Loucy (cell line): ENCODE measurements around the gene EXD3.

Experiments
- H2AFZ ChIP-seq: fragments of 200-600 bp; sonication (generic); 2 replicates; pipeline ENCODE4 v1.6.0; 2016; ENCODE audit warnings: antibody characterized with exemption, mild to moderate bottlenecking, low read length, moderate library complexity
- H3F3A ChIP-seq: fragments of 200-600 bp; 2 replicates; pipeline ENCODE4 v1.6.0; 2016; ENCODE audit warnings: antibody characterized with exemption, low read depth, mild to moderate bottlenecking
- H3K27me3 ChIP-seq: fragments of 200-600 bp; sonication (generic); 2 replicates; pipeline ENCODE4 v1.6.1; 2014; ENCODE audit warnings: low read length, mild to moderate bottlenecking; ENCODE audit not compliant: insufficient read depth, poor library complexity, severe bottlenecking
- H3K36me3 ChIP-seq: fragments of 200-600 bp; sonication (generic); 2 replicates; pipeline ENCODE4 v1.6.1; 2016; ENCODE audit warnings: low read length; ENCODE audit not compliant: insufficient read depth
- H3K4me1 ChIP-seq: fragments of 200-600 bp; sonication (generic); 2 replicates; pipeline ENCODE4 v1.5.1; 2014; ENCODE audit warnings: low read length, mild to moderate bottlenecking; ENCODE audit not compliant: insufficient read depth, poor library complexity, severe bottlenecking
- H3K4me2 ChIP-seq: fragments of 200-600 bp; sonication (generic); 2 replicates; pipeline ENCODE4 v1.6.0; 2014; ENCODE audit warnings: antibody characterized with exemption, low read length, low read depth, mild to moderate bottlenecking; ENCODE audit not compliant: poor library complexity, severe bottlenecking
- H3K4me3 ChIP-seq: fragments of 200-600 bp; sonication (generic); 2 replicates; pipeline ENCODE4 v1.5.1; 2014; ENCODE audit warnings: low read length, mild to moderate bottlenecking, mixed read lengths; ENCODE audit not compliant: poor library complexity, severe bottlenecking
- H3K79me2 ChIP-seq: fragments of 200-600 bp; sonication (generic); 2 replicates; pipeline ENCODE4 v1.6.1; 2014; ENCODE audit warnings: low read length; ENCODE audit not compliant: insufficient read depth
- H3K9ac ChIP-seq: fragments of 200-600 bp; sonication (generic); 2 replicates; pipeline ENCODE4 v1.6.0; 2014; ENCODE audit warnings: mild to moderate bottlenecking, low read depth, low read length, moderate library complexity; ENCODE audit not compliant: poor library complexity, severe bottlenecking
- H3K9me2 ChIP-seq: fragments of 200-600 bp; sonication (generic); replicated peaks from 2 replicates; pipeline ENCODE4 v1.6.1; 2016; ENCODE audit warnings: low read depth, low read length, mixed read lengths
- H3K9me3 ChIP-seq: fragments of 200-600 bp; sonication (generic); 2 replicates; pipeline ENCODE4 v1.6.1; 2014; ENCODE audit warnings: mild to moderate bottlenecking, antibody characterized with exemption, low read length, low read depth; ENCODE audit not compliant: insufficient read depth
- H4K20me1 ChIP-seq: fragments of 200-600 bp; sonication (generic); 2 replicates; pipeline ENCODE4 v1.6.0; 2014; ENCODE audit warnings: antibody characterized with exemption, low read length, mild to moderate bottlenecking; ENCODE audit not compliant: insufficient read depth, poor library complexity, severe bottlenecking
- EZH2phosphoT487 ChIP-seq: fragments of 200-600 bp; IDR thresholded peaks from 2 replicates; pipeline ENCODE4 v1.6.1; 2018; ENCODE audit warnings: antibody characterized with exemption, mild to moderate bottlenecking, moderate library complexity, borderline replicate concordance
- TF ChIP-seq, protein P1 (sequence below): fragments of 200-600 bp; sonication (generic); conservative IDR thresholded peaks from 2 replicates; pipeline ENCODE4 v1.5.1; 2014; ENCODE audit warnings: mild to moderate bottlenecking, antibody characterized with exemption, low read length

EXD3 gene

DNA sequence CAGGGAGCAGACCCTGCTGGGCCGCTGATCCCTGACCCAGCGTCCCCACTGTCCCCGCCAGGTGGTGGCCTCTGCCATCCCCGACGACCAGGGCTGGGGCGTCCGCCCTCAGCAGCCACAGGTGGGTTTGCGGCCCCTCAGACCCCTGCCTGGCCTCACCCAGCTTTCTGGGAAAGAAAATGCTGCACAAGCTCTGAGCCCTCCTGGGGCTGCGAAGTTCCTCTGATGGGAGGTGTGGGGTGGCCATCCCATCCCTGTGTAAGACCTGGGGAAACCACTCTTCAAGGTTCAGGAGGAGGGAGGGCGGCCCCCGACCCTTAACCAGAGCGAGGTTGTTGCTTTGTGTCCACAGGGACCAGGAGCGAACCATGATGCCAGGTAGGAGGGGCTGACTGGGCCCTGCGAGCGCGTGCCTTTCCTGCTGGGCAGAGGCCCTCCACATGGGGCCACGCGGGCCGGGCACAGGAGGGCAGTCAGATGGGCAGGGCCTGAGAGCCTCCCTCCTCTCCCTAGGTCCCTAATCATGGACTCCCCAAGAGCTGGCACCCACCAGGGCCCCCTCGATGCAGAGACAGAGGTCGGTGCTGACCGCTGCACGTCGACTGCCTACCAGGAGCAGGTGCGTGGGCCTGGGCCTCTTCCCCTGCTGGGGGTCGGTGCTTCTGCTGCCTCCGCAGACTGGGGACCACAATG lies 7.9 kb upstream of the EXD3 start:
- Histone ChIP-seq H3K4me3 (no peak overlapping the region), H3K79me2 (no peaks in the 10 kb centered on the region), H4K20me1 (no peaks in the 10 kb centered on the region), H3K9ac (no peak overlapping the region), H3K4me1 (no peaks in the 10 kb centered on the region), H3F3A (no peaks in the 10 kb centered on the region), H2AFZ (no peak overlapping the region), H3K4me2 (no peak overlapping the region), H3K9me2 (no peaks in the 10 kb centered on the region), H3K36me3 (no peaks in the 10 kb centered on the region), H3K27me3 (no peaks in the 10 kb centered on the region), H3K9me3 (no peaks in the 10 kb centered on the region)
- TF ChIP-seq, protein P1, sequence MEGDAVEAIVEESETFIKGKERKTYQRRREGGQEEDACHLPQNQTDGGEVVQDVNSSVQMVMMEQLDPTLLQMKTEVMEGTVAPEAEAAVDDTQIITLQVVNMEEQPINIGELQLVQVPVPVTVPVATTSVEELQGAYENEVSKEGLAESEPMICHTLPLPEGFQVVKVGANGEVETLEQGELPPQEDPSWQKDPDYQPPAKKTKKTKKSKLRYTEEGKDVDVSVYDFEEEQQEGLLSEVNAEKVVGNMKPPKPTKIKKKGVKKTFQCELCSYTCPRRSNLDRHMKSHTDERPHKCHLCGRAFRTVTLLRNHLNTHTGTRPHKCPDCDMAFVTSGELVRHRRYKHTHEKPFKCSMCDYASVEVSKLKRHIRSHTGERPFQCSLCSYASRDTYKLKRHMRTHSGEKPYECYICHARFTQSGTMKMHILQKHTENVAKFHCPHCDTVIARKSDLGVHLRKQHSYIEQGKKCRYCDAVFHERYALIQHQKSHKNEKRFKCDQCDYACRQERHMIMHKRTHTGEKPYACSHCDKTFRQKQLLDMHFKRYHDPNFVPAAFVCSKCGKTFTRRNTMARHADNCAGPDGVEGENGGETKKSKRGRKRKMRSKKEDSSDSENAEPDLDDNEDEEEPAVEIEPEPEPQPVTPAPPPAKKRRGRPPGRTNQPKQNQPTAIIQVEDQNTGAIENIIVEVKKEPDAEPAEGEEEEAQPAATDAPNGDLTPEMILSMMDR: no peak
- TF ChIP-seq EZH2phosphoT487: no peak

DNA sequence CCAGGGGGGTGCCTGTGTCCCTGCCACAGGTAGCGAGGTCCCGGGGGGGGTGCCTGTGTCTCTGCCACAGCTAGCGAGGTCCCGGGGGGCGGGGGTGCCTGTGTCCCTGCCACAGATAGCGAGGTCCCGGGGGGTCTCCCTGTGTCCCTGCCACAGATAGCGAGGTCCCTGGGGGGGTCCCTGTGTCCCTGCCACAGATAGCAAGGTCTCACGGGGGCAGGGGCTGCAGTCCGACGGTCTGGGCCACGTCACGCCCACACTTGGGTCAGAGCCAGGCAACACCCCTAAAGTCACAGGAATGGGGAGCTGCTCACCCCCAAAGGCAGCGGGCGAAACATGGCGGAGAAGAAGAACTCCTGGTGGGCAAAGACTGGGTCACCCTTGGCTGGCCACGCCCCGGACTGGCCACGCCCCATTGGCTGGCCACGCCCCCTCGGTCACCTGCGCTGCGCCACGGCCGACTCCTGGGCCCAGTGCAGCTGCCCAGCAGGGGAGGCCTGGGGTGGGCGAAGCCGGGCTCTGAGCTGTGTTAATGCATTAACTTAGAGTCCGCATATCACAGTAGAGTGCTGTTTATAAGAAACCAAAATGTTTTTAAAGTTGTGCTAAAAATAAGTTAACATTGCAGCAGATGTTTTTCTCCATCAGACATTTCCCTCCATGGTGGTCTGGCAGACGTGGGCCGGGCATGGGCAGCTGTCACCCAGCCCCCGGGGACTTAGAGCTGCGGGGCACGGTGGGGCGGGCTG lies 7.2 kb upstream of the EXD3 start:
- Histone ChIP-seq H3K4me2 (no peak overlapping the region), H4K20me1 (no peaks in the 10 kb centered on the region), H3K9me3 (no peaks in the 10 kb centered on the region), H3K9ac (no peak overlapping the region), H3K79me2 (no peaks in the 10 kb centered on the region), H3K27me3 (no peaks in the 10 kb centered on the region), H3K4me1 (no peaks in the 10 kb centered on the region), H3K9me2 (no peaks in the 10 kb centered on the region), H3K4me3 (no peak overlapping the region), H2AFZ (no peak overlapping the region), H3F3A (no peaks in the 10 kb centered on the region), H3K36me3 (no peaks in the 10 kb centered on the region)
- TF ChIP-seq, protein P1: no peak
- no peak for TF ChIP-seq EZH2phosphoT487

DNA sequence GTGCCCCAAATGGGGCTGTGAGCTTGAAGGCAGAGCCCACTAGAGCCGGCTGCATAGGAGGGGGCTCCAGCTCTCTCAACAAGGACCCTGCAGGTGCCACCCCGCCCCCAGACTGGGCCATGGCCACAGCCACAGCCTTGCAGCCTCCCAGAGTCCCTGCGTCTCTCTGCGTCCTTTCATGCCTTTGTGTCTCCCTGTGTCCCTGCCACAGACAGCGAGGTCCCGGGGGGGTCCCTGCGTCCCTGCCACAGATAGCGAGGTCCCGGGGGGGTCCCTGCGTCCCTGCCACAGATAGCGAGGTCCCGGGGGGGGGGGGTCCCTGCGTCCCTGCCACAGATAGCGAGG lies 6.6 kb upstream of the EXD3 start:
- Histone ChIP-seq H2AFZ (no peak overlapping the region), H3F3A (no peaks in the 10 kb centered on the region), H3K4me2 (no peak overlapping the region), H3K27me3 (no peaks in the 10 kb centered on the region), H4K20me1 (no peaks in the 10 kb centered on the region), H3K36me3 (no peaks in the 10 kb centered on the region), H3K9me2 (no peaks in the 10 kb centered on the region), H3K9ac (no peak overlapping the region), H3K79me2 (no peaks in the 10 kb centered on the region), H3K9me3 (no peaks in the 10 kb centered on the region), H3K4me3 (no peak overlapping the region), H3K4me1 (no peaks in the 10 kb centered on the region)
- TF ChIP-seq, protein P1: no peak
- TF ChIP-seq EZH2phosphoT487: no peak
